ENCODE results near the gene BRINP2. TPM values are rescaled to one million over a fixed set of nuclear protein-coding genes. Genes with fewer than 3 reads are reported as not detected.

Gene BRINP2
- total RNA-seq, 2 donors from 2014 or later, result not detected

DNA sequence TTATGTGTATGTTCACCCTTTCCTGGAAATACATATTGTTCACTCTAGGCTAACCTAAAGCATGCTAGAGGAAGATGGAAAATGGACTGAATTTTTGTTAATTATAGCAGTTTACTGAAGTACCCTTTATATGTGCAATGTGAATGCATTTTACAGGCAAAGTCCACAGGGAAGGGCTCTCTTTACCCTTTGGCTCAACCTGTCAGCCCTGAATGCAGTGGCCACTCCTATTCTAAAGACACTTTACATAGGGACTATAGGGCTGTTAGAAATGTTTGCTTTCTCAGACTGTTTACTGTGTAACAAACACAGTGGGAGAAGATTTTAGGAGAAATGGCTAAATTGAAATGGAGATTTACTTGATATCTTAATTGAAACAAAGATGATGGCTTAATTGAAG is 78.5 kb downstream of the BRINP2 start:
- Histone ChIP-seq H3K27ac (no peak overlapping the region), H3K4me3 (no peak overlapping the region), H3K27me3 (replicated peaks; ENCODE audit: insufficient read depth) (no peaks in the 10 kb centered on the region), H3K9me3 (no peaks in the 10 kb centered on the region), H3K4me1 (ENCODE audit: control insufficient read depth in 1 of 2, low read depth in 2 of 2) (peaks cover 11 to 19% of the 10 kb centered on the region in 2 donors), H3K36me3 (no peaks in the 10 kb centered on the region)
- ATAC-seq (ENCODE audit: insufficient number of reproducible peaks, low FRiP score, low read depth) (no peak), DNase-seq (ENCODE audit: low spot score) (no peak)
- TF ChIP-seq, protein P1, sequence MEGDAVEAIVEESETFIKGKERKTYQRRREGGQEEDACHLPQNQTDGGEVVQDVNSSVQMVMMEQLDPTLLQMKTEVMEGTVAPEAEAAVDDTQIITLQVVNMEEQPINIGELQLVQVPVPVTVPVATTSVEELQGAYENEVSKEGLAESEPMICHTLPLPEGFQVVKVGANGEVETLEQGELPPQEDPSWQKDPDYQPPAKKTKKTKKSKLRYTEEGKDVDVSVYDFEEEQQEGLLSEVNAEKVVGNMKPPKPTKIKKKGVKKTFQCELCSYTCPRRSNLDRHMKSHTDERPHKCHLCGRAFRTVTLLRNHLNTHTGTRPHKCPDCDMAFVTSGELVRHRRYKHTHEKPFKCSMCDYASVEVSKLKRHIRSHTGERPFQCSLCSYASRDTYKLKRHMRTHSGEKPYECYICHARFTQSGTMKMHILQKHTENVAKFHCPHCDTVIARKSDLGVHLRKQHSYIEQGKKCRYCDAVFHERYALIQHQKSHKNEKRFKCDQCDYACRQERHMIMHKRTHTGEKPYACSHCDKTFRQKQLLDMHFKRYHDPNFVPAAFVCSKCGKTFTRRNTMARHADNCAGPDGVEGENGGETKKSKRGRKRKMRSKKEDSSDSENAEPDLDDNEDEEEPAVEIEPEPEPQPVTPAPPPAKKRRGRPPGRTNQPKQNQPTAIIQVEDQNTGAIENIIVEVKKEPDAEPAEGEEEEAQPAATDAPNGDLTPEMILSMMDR (IDR thresholded peaks at IDR 0.05), result no peak

DNA sequence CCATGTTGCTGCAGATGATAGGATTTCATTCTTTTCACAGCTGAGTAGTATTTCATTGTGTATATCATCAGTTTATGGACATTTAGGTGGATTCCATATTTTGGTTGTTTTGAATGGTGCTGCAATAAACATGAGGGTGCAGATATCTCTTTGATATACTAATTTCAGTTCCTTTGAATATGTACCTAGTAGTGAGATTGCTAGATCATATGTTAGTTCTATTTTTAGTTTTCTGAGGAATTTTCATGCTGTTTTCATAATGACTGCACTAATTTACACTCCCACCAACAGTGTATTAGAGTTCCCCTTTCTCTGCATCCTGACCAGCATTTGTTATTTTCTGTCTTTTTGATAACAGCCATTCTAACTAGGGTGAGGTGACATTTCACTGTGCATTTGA is 82.1 kb downstream of the BRINP2 start:
- ATAC-seq (ENCODE audit: insufficient number of reproducible peaks, low FRiP score, low read depth), result no peak
- DNase-seq (ENCODE audit: low spot score), result no peak
- Histone ChIP-seq H3K36me3 (no peaks in the 10 kb centered on the region), H3K9me3 (no peaks in the 10 kb centered on the region), H3K27me3 (replicated peaks; ENCODE audit: insufficient read depth) (no peaks in the 10 kb centered on the region), H3K4me1 (ENCODE audit: control insufficient read depth in 1 of 2, low read depth in 2 of 2) (peaks cover 0 to 16% of the 10 kb centered on the region in 2 donors), H3K4me3 (no peak overlapping the region), H3K27ac (no peak overlapping the region)
- TF ChIP-seq, protein P1 (IDR thresholded peaks at IDR 0.05), result no peak

DNA sequence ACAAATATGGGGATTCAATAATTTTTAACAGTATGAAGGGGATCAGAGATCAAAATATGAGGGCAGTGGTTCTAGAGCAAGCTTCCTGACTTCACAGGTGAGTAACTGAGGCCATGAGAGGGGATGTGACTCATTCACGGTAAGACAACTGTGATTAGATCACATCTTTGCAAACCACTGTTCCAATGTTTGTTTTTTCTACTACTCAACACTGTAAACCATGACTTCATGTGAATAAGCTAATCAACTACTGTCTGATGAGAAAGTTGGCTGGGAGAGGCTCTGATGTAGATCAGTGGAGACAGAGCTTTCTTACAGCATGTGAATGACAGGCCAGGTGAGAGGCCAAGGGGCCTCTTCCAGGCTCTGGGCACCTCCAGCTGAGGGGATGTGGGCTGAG is 84.7 kb downstream of the BRINP2 start:
- DNase-seq (ENCODE audit: low spot score), result no peak
- peaks cover 0 to 11% of the 10 kb centered on the region in 2 donors for H3K4me1 ChIP-seq (ENCODE audit: control insufficient read depth in 1 of 2, low read depth in 2 of 2)
- no peak overlapping the region for H3K27ac ChIP-seq
- ATAC-seq (ENCODE audit: insufficient number of reproducible peaks, low FRiP score, low read depth), result no peak
- H3K4me3 ChIP-seq, result no peak overlapping the region
- no peaks in the 10 kb centered on the region for H3K27me3 ChIP-seq (replicated peaks; ENCODE audit: insufficient read depth)
- TF ChIP-seq, protein P1 (IDR thresholded peaks at IDR 0.05), result no peak
- H3K36me3 ChIP-seq, result no peaks in the 10 kb centered on the region
- H3K9me3 ChIP-seq, result no peaks in the 10 kb centered on the region

DNA sequence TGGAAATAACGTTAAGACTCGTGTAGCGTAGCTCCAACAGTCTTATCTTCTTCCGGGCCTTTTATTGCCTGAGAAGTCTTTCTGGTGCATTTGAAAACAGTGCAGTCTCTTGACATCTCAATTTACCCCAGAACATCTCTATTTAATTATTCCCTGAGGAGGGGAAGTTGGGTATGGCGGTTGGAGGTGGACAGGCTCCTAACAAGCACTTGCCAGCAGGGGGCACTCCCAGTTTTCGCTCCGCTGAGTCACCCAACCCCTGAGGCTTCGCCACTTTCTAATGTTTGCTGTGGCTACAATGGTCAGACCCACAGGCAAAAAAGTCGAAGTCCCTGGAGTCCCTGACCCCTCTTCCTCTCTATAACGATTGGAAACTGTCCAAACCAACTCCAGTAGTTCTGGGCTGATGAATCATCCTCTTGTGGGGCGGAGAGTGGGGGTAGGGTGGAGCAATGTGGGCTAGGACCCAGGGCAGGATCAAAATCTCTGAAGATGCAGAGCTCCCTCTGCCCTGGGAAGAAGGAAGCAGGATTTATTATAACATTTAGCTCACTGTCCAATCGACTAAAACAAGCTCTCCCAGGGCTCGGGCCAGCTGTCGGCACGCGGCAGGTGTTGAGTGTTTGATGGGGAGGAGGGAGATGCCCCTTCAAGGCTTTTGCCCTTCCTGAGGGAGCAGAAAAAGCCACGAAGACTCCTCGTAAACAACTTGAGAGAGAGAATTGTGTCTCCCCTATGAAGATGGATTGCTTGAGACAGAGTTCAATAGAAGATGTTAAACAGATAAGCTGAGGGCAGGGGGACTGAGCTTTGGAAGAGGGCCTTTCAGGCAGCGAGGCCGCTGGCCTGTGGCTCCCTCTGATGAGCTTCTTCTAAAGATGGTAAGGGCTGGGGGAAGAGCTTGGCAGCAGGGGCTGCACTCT is 85.7 kb downstream of the BRINP2 start:
- Histone ChIP-seq H3K4me3 (no peak overlapping the region), H3K27me3 (replicated peaks; ENCODE audit: insufficient read depth) (no peaks in the 10 kb centered on the region), H3K4me1 (ENCODE audit: control insufficient read depth in 1 of 2, low read depth in 2 of 2) (peaks cover 0 to 11% of the 10 kb centered on the region in 2 donors), H3K9me3 (no peaks in the 10 kb centered on the region), H3K36me3 (no peaks in the 10 kb centered on the region), H3K27ac (no peak overlapping the region)
- ATAC-seq (ENCODE audit: insufficient number of reproducible peaks, low FRiP score, low read depth) (peak; percentile 75), DNase-seq (ENCODE audit: low spot score) (no peak)
- TF ChIP-seq, protein P1 (IDR thresholded peaks at IDR 0.05), result peak; percentile 61

DNA sequence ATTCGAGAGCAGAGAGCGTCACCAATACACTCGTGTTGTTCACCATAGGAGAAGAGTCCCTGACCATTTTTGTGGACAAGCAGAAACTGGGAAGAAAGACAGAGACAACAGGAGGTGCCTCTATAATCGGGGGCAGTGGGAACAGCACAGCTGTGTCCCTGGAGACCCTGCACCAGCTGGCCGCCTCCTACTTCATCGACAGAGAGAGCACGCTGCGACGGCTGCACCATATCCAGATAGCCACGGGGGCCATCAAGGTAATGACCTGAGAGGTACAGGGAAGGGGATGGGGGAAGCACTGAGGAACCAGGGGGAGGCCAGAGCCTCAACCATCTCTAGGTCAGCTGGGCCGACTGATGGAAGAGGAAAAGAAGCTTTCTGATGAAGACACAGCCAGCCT is 86.4 kb downstream of the BRINP2 start:
- H3K27me3 ChIP-seq (replicated peaks; ENCODE audit: insufficient read depth), result no peaks in the 10 kb centered on the region
- TF ChIP-seq, protein P1 (IDR thresholded peaks at IDR 0.05), result no peak
- H3K27ac ChIP-seq, result no peak overlapping the region
- H3K4me3 ChIP-seq, result no peak overlapping the region
- peaks cover 0 to 11% of the 10 kb centered on the region in 2 donors for H3K4me1 ChIP-seq (ENCODE audit: control insufficient read depth in 1 of 2, low read depth in 2 of 2)
- H3K36me3 ChIP-seq, result no peaks in the 10 kb centered on the region
- DNase-seq (ENCODE audit: low spot score), result no peak
- ATAC-seq (ENCODE audit: insufficient number of reproducible peaks, low FRiP score, low read depth), result no peak
- no peaks in the 10 kb centered on the region for H3K9me3 ChIP-seq

Data from thoracic aorta (tissue), 2 donors.